K562 (cell line): ENCODE results near the gene USP20. TPM values are rescaled to one million over a fixed set of nuclear protein-coding genes. Genes with fewer than 3 reads are reported as not detected.

Experiments
- ARID3A ChIP-seq: IDR thresholded peaks from 2 replicates; pipeline ENCODE4 v1.6.1; 2012; ENCODE audit warnings: low read depth, low read length, improper control_type of control experiment, borderline replicate concordance
- GTF2E2 ChIP-seq: fragments of 200-800 bp; sonication (Bioruptor generic); IDR thresholded peaks from 2 replicates; pipeline ENCODE4 v1.6.1; 2016; ENCODE audit warnings: missing genetic modification characterization, missing compliant biosample characterization
- HEY1 ChIP-seq: fragments of 250-450 bp; sonication (Bioruptor Pico); IDR thresholded peaks from 2 replicates; pipeline ENCODE4 v1.5.0; 2020; ENCODE audit warnings: mild to moderate bottlenecking, moderate library complexity, borderline replicate concordance
- HMGN3 ChIP-seq: IDR thresholded peaks from 2 replicates; pipeline ENCODE4 v1.6.1; 2011; ENCODE audit warnings: borderline replicate concordance, low read depth, mild to moderate bottlenecking, mixed read lengths, low read length; ENCODE audit not compliant: insufficient read length; ENCODE audit errors: extremely low read depth
- LCOR ChIP-seq: sonication (generic); formaldehyde crosslinking; IDR thresholded peaks from 2 replicates; pipeline ENCODE4 v1.8.0; 2022; ENCODE audit warnings: mild to moderate bottlenecking, missing genetic modification reagents
- RCOR1 ChIP-seq, 2 experiments: IDR thresholded peaks; 2 replicates each; pipeline ENCODE4 v1.6.1; 2012; ENCODE audit warnings: low read depth in 2 of 2, low read length in 2 of 2, borderline replicate concordance in 1 of 2, improper control_type of control experiment in 1 of 2
- SREBF2 ChIP-seq: sonication (generic); formaldehyde crosslinking; IDR thresholded peaks from 2 replicates; pipeline ENCODE4 v1.4.0; 2020; ENCODE audit warnings: mild to moderate bottlenecking, missing genetic modification reagents
- ZBTB11 ChIP-seq, 3 experiments: fragments of 200-800 bp in 1 of 3; fragments of 250-450 bp in 1 of 3; fragments of 450-650 bp in 1 of 3; sonication (Bioruptor Pico) in 1 of 3; sonication (Bioruptor generic) in 1 of 3; formaldehyde crosslinking in 1 of 3; IDR thresholded peaks; 2 replicates each; pipeline versions ENCODE4 v1.6.1 to v1.8.0; 2016 to 2022; ENCODE audit warnings: mild to moderate bottlenecking in 2 of 3, missing genetic modification characterization in 2 of 3, missing compliant biosample characterization in 1 of 3, moderate library complexity in 1 of 3
- ZNF668 ChIP-seq: fragments of 250-450 bp; sonication (Bioruptor Pico); IDR thresholded peaks from 2 replicates; pipeline ENCODE4 v1.8.0; 2022; ENCODE audit warnings: mild to moderate bottlenecking, inconsistent platforms
- polyA plus RNA-seq, 8 experiments: library from polyadenylated mRNA; depleted of rRNA in 4 of 8; stranded (reverse) in 5 of 8; unstranded in 3 of 8; fragments of >200 nt; fragmentation: Nextera tagmentation in 2 of 8; fragmentation: Illumina TruSeq in 1 of 8; extraction: Ambion mirVana in 2 of 8; extraction: Trizol in 1 of 8; gene quantifications; 2 replicates each; pipeline versions ENCODE4 v1.2.1 to v1.2.3, GENCODE V29; 2011 to 2014; ENCODE audit warnings: inconsistent platforms in 1 of 8, missing spikeins in 1 of 8
- total RNA-seq, 7 experiments: library from RNA; depleted of rRNA in 6 of 7; stranded (reverse); fragments of >200 nt in 6 of 7; fragmentation: Illumina TruSeq in 2 of 7; extraction: Trizol in 2 of 7; gene quantifications; 2 replicates each; pipeline versions ENCODE4 v1.2.1 to v1.2.3, GENCODE V29; 2011 to 2021; ENCODE audit warnings: low replicate concordance in 1 of 7

Gene USP20
- total and polyA plus RNA-seq, 9 of the 15 experiments (the other 6 are each of a cell fraction or from before 2014, with no cell fraction given): 1.9 to 136 (median 49.1) TPM

- peak; percentile 63 for TF ChIP-seq HMGN3
- peak in 1 of 2 experiments; percentile 51; a peak in 1 of 4 replicates for TF ChIP-seq RCOR1 (IDR thresholded peaks at IDR 0.05; ENCODE audit: borderline replicate concordance in 1 of 2, low read depth in 2 of 2, low read length in 2 of 2)
- peak; percentile 96 for TF ChIP-seq GTF2E2 (tag)
- peak; percentile 73; the same call in 1 of the 2 replicates for TF ChIP-seq LCOR (CRISPR knock-in tag)
- TF ChIP-seq ARID3A: no peak
- no peak for TF ChIP-seq ZNF668 (CRISPR knock-in tag)
- TF ChIP-seq SREBF2 (CRISPR knock-in tag): no peak
- peak in 2 of 3 experiments; percentile 74 to 77; a peak in 3 of 6 replicates for TF ChIP-seq ZBTB11 (CRISPR knock-in tag; IDR thresholded peaks at IDR 0.05)
- no peak for TF ChIP-seq HEY1 (CRISPR knock-in tag)
Observed at GRCh38 chr9:129823935-129824601, 11.2 kb upstream of the USP20 start, which contains the start of gene TOR1A (continued).
